Muscle of leg (tissue), 11 donors: ENCODE results near the gene TBC1D1. TPM values are rescaled to one million over a fixed set of nuclear protein-coding genes. Genes with fewer than 3 reads are reported as not detected.

Source experiments
- DNase-seq: peaks from one replicate; pipeline ENCODE4 v3.0.0; 2013
- H3K27ac ChIP-seq: one replicate; pipeline ENCODE4 v1.5.1; 2013; ENCODE audit warnings: mild to moderate bottlenecking, low read length, control low read depth
- H3K27me3 ChIP-seq: one replicate; pipeline ENCODE4 v1.6.1; 2013; ENCODE audit warnings: low read length; ENCODE audit not compliant: control insufficient read depth, insufficient read depth
- H3K36me3 ChIP-seq: one replicate; pipeline ENCODE4 v1.6.1; 2013; ENCODE audit warnings: low read length; ENCODE audit not compliant: control insufficient read depth, insufficient read depth
- H3K4me1 ChIP-seq: one replicate; pipeline ENCODE4 v1.6.1; 2013; ENCODE audit warnings: low read length; ENCODE audit not compliant: control insufficient read depth, insufficient read depth
- H3K4me3 ChIP-seq: one replicate; pipeline ENCODE4 v1.5.1; 2013; ENCODE audit warnings: low read length, control low read depth
- H3K9me3 ChIP-seq: replicated peaks from 2 replicates; pipeline ENCODE4 v1.6.1; 2013; ENCODE audit warnings: low read depth, low read length; ENCODE audit not compliant: control insufficient read depth
- WGBS: methylation state at CpG from one replicate; pipeline ENCODE4 v1.1.5; 2013; ENCODE audit warnings: missing lambda C conversion rate; ENCODE audit not compliant: insufficient coverage; 5-methylcytosine and 5-hydroxymethylcytosine counted together
- polyA plus RNA-seq, 8 donors: library from polyadenylated mRNA; unstranded; fragments of 120-200 nt; gene quantifications; one replicate each; pipeline versions ENCODE4 v1.2.1 to v1.2.3, GENCODE V29; 2013; ENCODE audit warnings: inconsistent platforms in 1 of 8, low replicate concordance in 1 of 8; ENCODE audit not compliant: insufficient read length in 8 of 8, insufficient read depth in 1 of 8
- total RNA-seq: library from RNA; stranded (reverse); fragments of 120-200 nt; gene quantifications from one replicate; pipeline ENCODE4 v1.2.4, GENCODE V29; 2013

Gene TBC1D1
- total and polyA plus RNA-seq, 9 donors, result 38.0 to 85.3 (median 55.3) TPM

DNA sequence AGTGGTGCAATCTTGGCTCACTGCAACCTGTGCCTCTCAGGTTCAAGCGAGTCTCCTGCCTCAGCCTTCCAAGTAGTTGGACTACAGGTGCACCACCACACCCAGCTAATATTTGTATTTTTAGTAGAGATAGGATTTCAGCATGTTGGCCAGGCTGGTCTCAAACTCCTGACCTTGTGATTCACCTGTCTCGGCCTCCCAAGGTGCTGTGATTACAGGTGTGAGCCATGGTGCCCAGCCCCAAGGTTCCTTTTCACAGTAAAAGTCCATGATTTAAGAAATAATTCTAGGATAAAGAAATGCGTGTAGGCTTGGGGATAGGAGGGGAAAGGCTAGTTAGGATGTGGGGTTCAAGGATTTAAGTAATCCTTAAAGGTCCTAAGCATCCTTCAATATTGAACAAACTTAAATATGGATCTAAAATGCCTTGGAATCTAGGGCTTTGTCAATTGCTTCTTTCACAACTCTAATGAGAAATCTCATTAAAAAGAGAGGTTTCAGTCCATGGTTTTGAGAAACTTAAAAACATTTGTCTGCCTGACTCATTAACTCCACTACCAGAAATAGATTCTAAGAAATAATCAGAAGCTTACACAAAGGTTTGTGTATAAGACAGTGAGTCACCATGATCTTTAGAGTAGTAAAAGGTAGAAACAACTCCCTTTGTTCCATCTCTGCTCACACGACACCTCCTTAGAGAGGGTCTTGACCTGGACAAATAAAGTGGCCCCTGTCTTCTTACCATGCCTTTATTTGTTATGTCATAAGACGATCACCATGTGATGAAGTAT, 272.5 kb downstream of the TBC1D1 start:
- no peak for DNase-seq
- no peak overlapping the region for H3K27ac ChIP-seq
- H3K36me3 ChIP-seq, result no peaks in the 10 kb centered on the region
- H3K4me3 ChIP-seq, result no peak overlapping the region
- peaks cover 15% of the 10 kb centered on the region for H3K4me1 ChIP-seq
- H3K27me3 ChIP-seq, result no peaks in the 10 kb centered on the region
- peaks cover 7% of the 10 kb centered on the region for H3K9me3 ChIP-seq
- WGBS, result no CpG with 5 or more reads among the region's 5 CpGs

GRCh38 chr4:38164346-38164745, 273.5 kb downstream of the TBC1D1 start:
- Histone ChIP-seq H3K4me3 (no peak overlapping the region), H3K4me1 (peaks cover 17% of the 10 kb centered on the region), H3K9me3 (peaks cover 7% of the 10 kb centered on the region), H3K27me3 (no peaks in the 10 kb centered on the region), H3K36me3 (no peaks in the 10 kb centered on the region), H3K27ac (no peak overlapping the region)
- WGBS, result 100% methylated on average over 2 of the region's 3 CpGs
- no peak for DNase-seq

DNA sequence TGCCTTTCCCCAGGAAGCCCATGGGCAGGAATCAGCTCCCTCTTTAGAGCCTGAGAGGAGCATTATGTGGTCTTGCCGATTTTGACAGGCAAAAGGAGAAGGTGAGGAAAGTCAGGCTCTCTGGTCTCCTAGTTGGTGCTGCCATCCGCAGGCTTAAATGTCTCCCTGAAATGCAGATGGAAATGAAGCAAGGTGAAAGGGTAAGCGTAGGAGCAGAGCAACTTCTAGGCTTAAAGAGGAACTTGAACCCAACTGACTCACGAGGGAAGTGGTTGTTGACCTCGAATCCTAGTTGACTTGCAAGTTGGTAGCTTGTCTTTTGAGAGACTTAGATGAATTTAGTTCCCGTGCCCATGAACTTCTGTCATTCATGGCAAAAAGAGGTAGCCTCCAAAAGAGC, 275.2 kb downstream of the TBC1D1 start:
- 70% methylated on average over 6 of the region's 6 CpGs for WGBS
- H3K4me1 ChIP-seq, result peaks cover 22% of the 10 kb centered on the region
- no peaks in the 10 kb centered on the region for H3K27me3 ChIP-seq
- H3K4me3 ChIP-seq, result no peak overlapping the region
- no peaks in the 10 kb centered on the region for H3K36me3 ChIP-seq
- peaks cover 7% of the 10 kb centered on the region for H3K9me3 ChIP-seq
- no peak overlapping the region for H3K27ac ChIP-seq
- DNase-seq, result no peak

DNA sequence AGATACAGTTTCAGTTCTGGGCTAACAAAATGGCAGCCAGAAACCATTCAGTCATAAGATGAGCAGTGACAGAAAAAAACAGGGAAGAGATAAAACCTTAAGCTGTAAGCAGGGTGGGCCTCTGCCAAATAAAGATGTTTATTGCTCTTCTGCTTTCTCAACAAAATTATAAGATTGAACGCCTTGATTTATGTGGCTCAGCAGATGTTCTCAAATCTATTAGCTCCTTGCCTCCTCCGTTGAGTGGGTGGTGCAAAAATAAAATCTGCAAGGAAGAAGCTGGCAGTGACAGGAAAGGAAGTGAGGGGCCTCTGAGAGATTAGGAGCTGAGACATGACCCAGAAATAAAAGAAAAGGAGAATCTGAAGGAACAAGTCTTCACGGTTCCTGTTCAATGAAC, 275.9 kb downstream of the TBC1D1 start:
- H3K9me3 ChIP-seq, result peaks cover 7% of the 10 kb centered on the region
- H3K36me3 ChIP-seq, result no peaks in the 10 kb centered on the region
- peaks cover 28% of the 10 kb centered on the region for H3K4me1 ChIP-seq
- no CpG with 5 or more reads among the region's 3 CpGs for WGBS
- H3K27ac ChIP-seq, result no peak overlapping the region
- no peaks in the 10 kb centered on the region for H3K27me3 ChIP-seq
- no peak overlapping the region for H3K4me3 ChIP-seq
- no peak for DNase-seq

DNA sequence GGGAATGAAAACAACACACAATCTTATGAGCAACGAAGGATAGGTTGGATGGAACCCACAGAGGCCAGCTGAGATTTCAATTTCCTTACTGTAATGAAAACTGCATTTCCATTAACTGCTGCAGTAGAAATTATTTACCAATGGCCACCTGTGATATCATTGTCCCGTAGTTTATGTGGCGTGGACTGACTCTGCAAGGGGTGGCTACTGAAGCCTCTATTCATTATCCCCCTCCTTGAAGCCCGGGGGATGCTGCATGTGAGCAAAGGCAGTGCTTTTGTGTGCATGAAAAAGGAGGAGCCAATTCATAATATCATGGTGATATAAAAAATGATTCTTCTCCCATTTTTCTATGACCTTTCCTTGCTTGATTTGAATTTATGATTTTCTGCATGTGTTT, 277.1 kb downstream of the TBC1D1 start:
- no CpG with 5 or more reads among the region's 4 CpGs for WGBS
- Histone ChIP-seq H3K27ac (no peak overlapping the region), H3K36me3 (no peaks in the 10 kb centered on the region), H3K4me3 (no peak overlapping the region), H3K27me3 (no peaks in the 10 kb centered on the region), H3K9me3 (peaks cover 9% of the 10 kb centered on the region), H3K4me1 (peaks cover 25% of the 10 kb centered on the region)
- no peak for DNase-seq

GRCh38 chr4:38169524-38169923, 278.6 kb downstream of the TBC1D1 start:
- H3K9me3 ChIP-seq, result peaks cover 4% of the 10 kb centered on the region
- no peaks in the 10 kb centered on the region for H3K36me3 ChIP-seq
- H3K27me3 ChIP-seq, result no peaks in the 10 kb centered on the region
- no CpG with 5 or more reads among the region's 5 CpGs for WGBS
- H3K4me3 ChIP-seq, result no peak overlapping the region
- DNase-seq, result no peak
- H3K27ac ChIP-seq, result peak overlapping the region; percentile 90
- H3K4me1 ChIP-seq, result peaks cover 25% of the 10 kb centered on the region

GRCh38 chr4:38170338-38171169, 279.7 kb downstream of the TBC1D1 start:
- no peak overlapping the region for H3K4me3 ChIP-seq
- peaks cover 2% of the 10 kb centered on the region for H3K9me3 ChIP-seq
- 0% methylated on average over 2 of the region's 7 CpGs for WGBS
- DNase-seq, result peak; percentile 96
- peak overlapping the region; percentile 90 for H3K27ac ChIP-seq
- H3K27me3 ChIP-seq, result no peaks in the 10 kb centered on the region
- H3K4me1 ChIP-seq, result peaks cover 31% of the 10 kb centered on the region
- no peaks in the 10 kb centered on the region for H3K36me3 ChIP-seq

GRCh38 chr4:38172078-38172477, 281.2 kb downstream of the TBC1D1 start:
- Histone ChIP-seq H3K36me3 (no peaks in the 10 kb centered on the region), H3K9me3 (peaks cover 2% of the 10 kb centered on the region), H3K4me3 (no peak overlapping the region), H3K4me1 (peaks cover 37% of the 10 kb centered on the region), H3K27me3 (no peaks in the 10 kb centered on the region), H3K27ac (peak overlapping the region; percentile 90)
- DNase-seq, result no peak
- 64% methylated on average over 3 of the region's 6 CpGs for WGBS

- H3K4me3 ChIP-seq, result no peak overlapping the region
- H3K36me3 ChIP-seq, result no peaks in the 10 kb centered on the region
- DNase-seq, result no peak
- WGBS, result no CpG with 5 or more reads among the region's 4 CpGs
- H3K4me1 ChIP-seq, result peaks cover 50% of the 10 kb centered on the region
- H3K9me3 ChIP-seq, result peaks cover 2% of the 10 kb centered on the region
- no peaks in the 10 kb centered on the region for H3K27me3 ChIP-seq
- peak overlapping the region; percentile 67 for H3K27ac ChIP-seq
Measured at GRCh38 chr4:38173935-38174518, 283.1 kb downstream of the TBC1D1 start.

DNA sequence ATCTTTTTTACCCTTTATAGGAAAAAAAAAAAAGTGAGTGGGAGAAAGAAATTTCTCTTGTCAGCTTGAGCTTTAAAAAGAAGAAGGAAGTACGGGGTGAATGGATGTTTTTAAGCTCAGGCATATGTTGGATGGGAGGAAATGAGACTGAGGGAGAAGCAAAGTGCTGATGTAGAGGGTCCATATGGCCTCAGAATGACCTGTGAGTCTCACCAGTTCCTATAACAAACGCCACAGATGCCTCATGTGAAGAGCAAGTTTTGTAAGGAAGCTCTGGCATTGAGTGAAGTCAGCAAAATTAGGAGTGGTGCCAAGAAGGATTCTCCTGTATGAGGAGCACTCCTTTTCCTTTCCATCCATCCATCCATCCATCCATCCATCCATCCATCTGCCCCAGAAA, 283.9 kb downstream of the TBC1D1 start:
- DNase-seq, result peak; percentile 87
- peak overlapping the region; percentile 67 for H3K27ac ChIP-seq
- 14% methylated on average over 1 of the region's 2 CpGs for WGBS
- H3K27me3 ChIP-seq, result no peaks in the 10 kb centered on the region
- no peaks in the 10 kb centered on the region for H3K36me3 ChIP-seq
- peaks cover 2% of the 10 kb centered on the region for H3K9me3 ChIP-seq
- H3K4me1 ChIP-seq, result peaks cover 51% of the 10 kb centered on the region
- H3K4me3 ChIP-seq, result no peak overlapping the region
